Umbilical cord (tissue), 2 donors: ENCODE data around the gene MPG. TPM values are rescaled to one million over a fixed set of nuclear protein-coding genes. Genes with fewer than 3 reads are reported as not detected.

ENCODE experiments used
- DNase-seq: peaks from one replicate; pipeline ENCODE4 v3.0.0-alpha.2; 2015; ENCODE audit warnings: low spot score
- total RNA-seq: library from RNA; depleted of rRNA; stranded (reverse); fragments of >200 nt; gene quantifications from one replicate; pipeline ENCODE4 v1.2.3, GENCODE V29; 2014; ENCODE audit warnings: low replicate concordance; ENCODE audit not compliant: insufficient read depth

MPG gene
- total RNA-seq, 1 donor from 2014 or later, result 93.4 TPM

GRCh38 chr16:66309-67182 lies 11.5 kb upstream of the MPG start:
- DNase-seq, result no peak

- DNase-seq, result no peak
Measured at GRCh38 chr16:67183-67791, 10.7 kb upstream of the MPG start.

- peak; percentile 65 for DNase-seq
Measured at GRCh38 chr16:67884-68789, 9.9 kb upstream of the MPG start.

DNA sequence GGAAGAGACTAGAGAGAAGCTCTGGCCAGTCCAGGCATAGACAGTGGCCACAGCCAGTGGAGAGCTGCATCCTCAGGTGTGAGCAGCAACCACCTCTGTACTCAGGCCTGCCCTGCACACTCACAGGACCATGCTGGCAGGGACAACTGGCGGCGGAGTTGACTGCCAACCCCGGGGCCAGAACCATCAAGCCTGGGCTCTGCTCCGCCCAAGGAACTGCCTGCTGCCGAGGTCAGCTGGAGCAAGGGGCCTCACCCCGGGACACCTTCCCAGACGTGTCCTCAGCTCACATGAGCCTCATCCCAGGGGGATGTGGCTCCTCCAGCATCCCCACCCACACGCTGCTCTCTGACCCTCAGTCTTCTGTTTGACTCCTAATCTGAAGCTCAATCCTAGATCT lies 8.8 kb upstream of the MPG start:
- no peak for DNase-seq

GRCh38 chr16:71210-71539 lies 6.8 kb upstream of the MPG start:
- no peak for DNase-seq

DNA sequence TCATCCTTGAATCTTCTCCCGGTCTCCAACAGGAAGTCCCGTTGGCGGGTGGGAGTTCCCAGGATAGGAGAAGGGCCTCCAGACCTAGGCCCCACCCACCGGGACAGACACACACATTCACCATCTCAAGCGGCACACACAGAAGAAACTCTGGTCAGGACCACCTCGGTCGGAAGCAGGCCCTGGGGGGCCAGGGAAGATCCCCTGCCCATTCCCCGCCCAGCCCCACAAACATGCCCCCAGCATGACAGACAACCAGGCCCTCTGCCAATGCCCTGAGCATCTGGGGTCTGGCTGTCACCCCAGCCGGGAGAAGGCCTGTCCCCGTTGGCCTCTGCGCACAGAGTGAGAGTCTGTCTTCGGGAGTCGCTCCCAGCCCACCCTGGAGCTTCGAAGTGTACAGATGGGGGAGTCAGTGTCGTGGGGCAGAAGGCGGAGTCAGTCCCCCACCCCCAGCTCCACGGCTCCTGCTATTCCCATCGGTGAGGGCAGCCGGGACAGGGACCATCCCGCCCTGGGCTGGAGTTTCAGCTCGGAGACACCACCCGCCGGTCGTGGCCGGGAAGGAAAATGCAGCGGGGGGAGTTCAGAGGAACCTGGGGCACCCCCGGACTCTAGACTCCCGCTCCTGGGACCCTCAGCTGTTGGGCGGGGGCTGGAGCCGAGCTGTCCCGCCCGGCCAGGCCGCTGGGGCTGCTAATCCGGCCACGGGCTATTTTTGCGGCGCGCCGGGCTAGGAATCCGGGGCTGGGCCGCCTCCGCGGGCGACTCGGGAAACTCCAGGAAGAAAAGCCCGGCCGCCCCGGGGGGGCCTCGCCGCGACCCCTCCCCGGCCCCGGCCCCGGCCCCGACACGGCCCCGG lies 6.3 kb upstream of the MPG start:
- peak; percentile 91 for DNase-seq

- DNase-seq, result peak; percentile 67
Measured at GRCh38 chr16:72561-73548, 5.2 kb upstream of the MPG start, which contains the start of gene RHBDF1. Gene RHBDF1, minus strand, starts transcription at chr16:72631. Its CDS starts 7,616 bp downstream, at chr16:65015.

DNA sequence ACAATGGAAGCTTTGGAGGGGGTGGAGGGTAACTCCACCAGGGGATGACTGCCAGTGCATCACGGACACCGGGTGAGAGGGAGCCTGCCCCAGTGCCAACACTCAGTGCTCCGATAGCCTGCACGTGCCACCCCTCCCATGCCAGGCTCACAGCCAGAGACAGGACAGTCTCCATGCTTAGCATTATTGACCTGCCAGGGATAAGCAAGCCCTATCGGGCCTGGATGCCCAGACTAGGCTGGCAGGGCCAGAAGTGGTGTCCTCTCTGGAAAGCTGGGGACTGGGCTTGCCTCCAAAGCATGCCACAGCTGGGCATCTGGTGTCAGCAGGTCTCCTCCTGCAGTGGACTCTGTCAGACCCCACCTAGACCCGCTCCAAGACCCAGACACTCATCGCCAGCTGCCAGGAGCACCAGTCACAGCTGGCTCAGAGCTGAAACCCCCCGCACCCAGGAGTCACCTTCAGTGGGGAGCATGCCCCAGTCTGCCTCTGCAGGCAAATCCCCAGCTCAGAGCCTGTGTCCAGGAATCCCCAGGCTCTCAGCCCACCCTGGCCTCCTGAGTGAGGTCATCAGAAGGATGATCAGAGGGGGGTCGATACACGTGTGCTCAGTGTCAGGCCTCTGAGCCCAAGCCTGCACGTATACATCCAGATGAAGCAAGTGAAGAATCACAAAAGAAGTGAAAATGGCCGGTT lies 3.8 kb upstream of the MPG start:
- peak; percentile 39 for DNase-seq

DNA sequence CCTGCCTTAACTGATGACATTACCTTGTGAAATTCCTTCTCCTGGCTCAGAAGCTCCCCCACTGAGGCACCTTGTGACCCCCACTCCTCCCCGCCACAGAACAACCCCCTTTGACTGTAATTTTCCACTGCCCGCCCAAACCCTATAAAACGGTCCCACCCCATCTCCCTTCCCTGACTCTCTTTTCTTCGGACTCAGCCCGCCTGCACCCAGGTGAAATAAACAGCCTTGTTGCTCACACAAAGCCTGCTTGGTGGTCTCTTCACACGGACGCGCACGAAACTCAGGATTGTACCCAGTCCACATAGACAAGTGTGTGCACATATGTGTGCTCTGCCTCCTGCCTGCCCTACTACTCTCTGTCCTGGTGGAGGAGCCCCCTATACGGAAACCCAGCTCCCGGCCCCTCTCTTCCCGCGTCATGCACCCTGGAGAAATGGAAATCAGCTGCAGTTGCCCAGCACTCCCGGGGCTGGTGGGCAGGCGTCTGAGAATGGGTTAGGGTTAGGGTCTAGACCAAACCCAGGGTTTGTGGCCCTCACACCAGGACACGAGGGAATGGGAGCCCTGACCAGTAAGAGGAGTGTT lies 3.2 kb upstream of the MPG start:
- no peak for DNase-seq

- peak; percentile 85 for DNase-seq
Measured at GRCh38 chr16:75580-76501, 2.2 kb upstream of the MPG start.

GRCh38 chr16:76535-77272 lies 1.3 kb upstream of the MPG start:
- peak; percentile 89 for DNase-seq

DNA sequence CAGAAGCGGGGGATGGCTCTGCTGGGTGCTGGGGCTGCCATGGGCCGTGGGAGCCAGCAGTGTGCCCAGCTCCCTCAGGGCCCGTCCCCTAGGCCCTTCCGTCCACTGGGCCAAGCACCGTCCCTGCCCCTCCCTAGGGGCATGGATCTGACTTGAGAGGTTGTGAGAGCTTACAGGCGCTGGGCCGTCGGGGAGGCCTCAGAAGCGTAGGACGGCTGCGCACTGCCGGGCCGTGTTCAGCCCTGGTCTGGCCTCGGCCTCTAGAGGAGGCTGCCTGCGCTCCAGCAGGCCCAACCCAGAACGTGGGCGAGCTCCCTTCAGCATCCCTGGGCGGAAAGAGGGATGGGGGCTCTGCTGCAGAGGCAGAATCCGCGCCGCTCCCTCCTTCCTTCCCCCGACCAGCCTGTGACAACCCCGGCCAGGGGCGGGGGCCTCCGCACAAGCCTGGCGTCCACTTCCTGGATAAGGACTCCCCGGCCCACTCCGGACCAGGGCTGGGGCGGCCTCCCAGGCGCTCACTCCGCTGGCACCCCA lies 685 bp upstream of the MPG start:
- peak; percentile 84 for DNase-seq

DNA sequence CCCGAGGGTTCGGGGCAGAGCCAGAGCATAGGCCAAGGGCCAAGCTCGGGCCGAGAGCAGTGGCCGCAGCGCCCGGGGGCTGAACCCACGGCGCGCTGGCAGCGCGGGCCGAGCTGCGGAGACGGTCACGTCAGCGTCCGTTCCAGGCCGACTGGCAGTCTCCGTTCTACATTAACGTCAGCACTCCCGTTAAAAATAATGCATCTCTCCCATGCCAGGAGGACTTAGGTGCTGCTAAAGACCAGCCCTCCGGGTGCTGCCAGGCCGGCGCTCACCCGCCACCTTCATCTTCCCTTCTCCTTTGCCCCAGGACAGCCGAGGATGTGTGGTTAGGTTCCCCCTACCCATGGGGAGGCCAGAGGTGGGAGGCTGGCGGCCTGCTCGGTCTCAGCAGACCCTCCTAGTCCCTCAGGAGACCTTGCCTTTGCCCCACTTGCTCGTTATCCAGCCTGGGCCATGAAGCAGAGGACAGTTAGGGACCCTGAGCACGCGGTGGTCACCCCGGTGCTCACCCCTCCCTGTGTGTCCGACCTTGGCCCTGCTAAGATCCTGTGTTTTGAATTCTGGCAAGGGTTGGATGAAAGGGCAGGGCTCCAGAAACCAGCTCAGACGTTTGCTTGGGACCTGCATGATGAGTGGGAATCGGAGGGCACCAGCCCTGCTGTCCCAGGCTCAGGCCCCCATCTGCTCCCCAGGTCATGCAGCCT lies 572 bp downstream of the MPG start:
- DNase-seq, result peak; percentile 25

DNA sequence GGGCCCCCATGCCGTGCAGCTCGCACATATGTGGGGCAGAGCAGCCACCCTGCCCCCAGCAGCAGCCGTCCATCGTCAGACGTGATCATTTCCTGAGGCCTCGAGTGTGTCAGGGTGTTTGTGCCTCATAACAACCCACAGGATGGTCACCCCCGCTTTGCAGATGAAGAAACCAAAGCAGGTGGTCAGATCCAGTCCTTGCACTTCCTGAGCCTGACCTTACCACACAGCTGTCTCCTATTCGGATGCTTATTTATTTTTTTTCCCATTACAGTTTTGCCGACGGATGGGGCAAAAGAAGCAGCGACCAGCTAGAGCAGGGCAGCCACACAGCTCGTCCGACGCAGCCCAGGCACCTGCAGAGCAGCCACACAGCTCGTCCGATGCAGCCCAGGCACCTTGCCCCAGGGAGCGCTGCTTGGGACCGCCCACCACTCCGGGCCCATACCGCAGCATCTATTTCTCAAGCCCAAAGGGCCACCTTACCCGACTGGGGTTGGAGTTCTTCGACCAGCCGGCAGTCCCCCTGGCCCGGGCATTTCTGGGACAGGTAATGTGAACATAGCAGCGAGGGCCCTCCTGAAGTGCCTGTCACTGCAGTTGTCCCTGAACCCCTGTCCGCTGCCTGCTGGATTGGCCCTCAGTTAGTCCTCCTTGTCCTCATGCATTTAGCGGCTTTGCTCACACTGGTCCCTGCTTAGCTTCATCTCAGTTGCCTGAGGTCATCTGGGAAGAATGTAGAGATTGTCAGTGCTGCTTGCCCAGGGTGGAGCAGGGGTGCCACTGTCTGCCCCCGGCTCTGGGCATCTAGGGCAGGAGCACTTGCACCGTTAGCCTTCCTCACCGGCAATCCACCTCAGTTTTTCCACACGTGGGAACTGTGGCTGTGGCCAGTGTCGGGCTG lies 1.4 kb downstream of the MPG start:
- no peak for DNase-seq

DNA sequence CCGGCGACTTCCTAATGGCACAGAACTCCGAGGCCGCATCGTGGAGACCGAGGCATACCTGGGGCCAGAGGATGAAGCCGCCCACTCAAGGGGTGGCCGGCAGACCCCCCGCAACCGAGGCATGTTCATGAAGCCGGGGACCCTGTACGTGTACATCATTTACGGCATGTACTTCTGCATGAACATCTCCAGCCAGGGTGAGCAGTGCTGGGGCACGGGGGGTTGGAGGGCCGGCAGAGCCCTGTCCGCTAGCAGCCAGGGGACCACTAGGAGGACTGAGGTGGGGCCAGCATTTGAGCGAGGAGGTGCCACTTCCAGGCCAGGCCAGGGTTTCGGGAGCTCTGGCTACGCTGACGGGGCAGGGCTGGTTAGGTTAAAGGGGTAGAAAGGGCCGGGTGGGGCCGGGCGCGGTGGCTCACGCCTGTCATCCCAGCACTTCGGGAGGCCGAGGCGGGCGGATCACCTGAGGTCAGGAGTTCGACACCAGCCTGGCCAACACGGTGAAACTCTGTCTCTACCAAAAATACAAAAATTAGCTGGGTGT lies 5.1 kb downstream of the MPG start:
- DNase-seq, result no peak
